HTR-8/SVneo (cell line): ENCODE data around the gene STXBP5.

Experiments used
- DNase-seq: peaks from one replicate; pipeline ENCODE4 v3.0.0; 2011; ENCODE audit warnings: low spot score, mixed read lengths; ENCODE audit not compliant: insufficient read length
- FAIRE-seq: peaks from 2 replicates; lab custom pipeline; 2011; peaks lifted over from hg19 to GRCh38; lab: Jason Lieb, UNC

STXBP5 gene

DNA sequence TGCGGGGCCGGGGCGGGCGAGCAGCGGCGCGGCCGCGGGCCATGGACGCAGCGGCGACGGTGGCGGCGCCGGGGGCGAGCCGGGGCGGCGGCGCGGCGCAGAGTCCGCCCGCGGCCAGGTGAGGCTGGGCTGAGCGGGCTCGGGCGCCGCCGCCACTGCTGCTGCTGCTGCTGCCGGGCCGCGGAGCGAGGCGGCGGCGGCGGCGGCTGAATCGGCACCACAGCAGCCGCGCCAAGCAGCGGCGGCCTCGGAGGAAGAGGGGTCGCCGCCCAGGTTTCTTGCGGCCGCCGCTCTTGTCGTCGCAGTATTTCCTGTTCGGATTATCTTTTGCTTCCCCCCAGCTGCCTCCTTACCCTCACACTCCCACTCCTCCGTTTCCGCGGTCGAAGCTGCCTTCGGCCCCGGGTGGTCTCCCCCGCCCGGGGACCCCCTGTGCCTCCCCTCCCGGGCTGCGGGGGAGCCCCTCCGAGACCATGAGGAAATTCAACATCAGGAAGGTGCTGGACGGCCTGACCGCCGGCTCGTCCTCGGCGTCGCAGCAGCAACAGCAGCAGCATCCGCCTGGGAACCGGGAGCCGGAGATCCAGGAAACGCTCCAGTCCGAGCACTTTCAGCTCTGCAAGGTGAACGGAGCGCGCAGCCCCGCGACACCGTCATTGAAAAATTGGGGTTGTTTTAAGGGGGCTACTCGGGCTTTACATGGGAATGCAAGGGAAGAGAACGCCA lies at the start of gene STXBP5:
Gene STXBP5, plus strand, starts transcription at position 358 of the 726 bp plus-strand sequence. Its CDS starts 116 bp downstream, at position 474.
- FAIRE-seq (no peak), DNase-seq (peak; percentile 10)

DNA sequence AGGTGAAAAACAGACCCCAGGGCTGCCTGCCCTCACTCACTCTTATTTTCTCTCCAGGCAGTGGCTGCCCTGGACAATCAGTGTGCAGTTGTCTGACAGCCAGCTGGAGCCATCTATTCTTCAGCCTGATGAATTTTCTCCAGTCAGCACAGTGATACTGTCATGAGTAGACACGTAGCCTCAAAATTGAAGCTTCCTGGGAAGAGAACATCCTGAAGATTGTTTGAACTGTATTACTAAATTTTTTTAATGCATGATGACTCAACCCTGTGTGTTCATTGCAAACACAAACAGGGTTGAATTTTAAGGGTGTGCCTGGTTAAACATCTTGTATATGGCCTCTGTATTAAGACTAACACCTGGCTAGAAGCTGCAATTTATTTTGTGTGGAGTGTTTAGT lies 49.8 kb upstream of the STXBP5 start:
- DNase-seq, result peak; percentile 12
- FAIRE-seq, result no peak

DNA sequence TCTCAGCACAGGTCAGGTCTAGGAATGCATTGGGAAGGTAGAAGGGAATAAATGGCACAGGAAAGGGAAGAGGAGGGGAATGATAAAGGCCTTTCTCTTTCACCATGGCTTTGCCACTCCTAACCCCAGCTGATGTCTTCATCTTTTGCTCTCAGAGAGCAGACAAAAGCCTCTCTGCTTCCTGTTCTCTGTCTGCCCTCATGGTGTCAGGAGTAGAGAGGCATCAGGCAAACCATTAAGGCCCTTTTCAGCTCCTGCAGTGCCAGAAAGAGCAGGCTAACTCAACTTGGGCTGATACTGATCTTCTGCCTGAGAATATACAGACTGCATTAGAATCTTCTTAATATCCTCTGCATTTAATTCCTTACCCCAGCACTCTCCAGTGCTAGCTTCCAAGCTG lies 48.0 kb upstream of the STXBP5 start:
- no peak for FAIRE-seq
- DNase-seq, result no peak

DNA sequence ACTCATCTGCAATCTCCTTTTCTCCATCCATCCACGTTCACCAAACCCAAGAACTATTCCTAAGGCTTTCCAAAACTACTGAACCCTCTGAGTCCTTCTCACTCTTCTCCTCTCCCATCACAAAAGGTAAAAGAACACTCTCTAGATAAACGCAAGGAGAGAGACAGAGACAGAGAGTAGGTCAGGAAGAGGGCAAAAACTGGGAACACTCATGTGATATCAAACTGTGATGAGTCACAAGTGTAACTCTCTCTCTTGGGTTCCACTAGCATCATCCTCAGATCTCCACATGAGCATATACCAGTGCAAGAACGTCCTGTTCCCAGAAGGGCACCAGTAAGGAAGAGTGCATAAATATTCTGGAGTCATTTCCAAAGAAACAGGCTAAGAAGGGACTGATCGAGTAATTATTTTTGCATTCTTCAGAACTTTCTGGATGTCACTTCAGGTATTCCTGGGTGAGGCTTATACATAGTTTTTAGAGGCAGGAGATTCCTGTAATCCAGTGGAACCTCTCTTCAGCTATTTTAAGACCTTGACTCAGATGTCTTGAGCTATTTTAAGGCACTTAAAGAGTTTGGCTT lies 47.3 kb upstream of the STXBP5 start:
- FAIRE-seq (no peak), DNase-seq (no peak)

DNA sequence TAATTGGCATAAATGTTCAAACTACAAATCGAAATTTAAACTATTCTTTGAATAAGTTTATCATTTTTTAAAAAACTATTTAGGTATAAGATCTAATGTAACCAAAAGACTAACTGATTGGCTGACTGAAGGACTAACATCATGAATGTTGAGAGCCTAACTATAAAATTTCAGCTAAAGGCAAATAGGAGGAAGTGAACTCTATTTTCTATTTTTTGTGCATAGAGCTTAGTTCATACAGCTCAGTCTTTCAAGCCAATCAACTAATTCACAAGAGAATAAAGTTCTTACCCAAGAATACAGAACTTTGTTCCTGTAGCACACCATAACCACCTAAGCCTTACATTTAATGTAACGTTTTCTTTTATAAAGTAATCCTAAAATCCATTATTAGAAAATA lies 46.3 kb upstream of the STXBP5 start:
- FAIRE-seq, result no peak

DNA sequence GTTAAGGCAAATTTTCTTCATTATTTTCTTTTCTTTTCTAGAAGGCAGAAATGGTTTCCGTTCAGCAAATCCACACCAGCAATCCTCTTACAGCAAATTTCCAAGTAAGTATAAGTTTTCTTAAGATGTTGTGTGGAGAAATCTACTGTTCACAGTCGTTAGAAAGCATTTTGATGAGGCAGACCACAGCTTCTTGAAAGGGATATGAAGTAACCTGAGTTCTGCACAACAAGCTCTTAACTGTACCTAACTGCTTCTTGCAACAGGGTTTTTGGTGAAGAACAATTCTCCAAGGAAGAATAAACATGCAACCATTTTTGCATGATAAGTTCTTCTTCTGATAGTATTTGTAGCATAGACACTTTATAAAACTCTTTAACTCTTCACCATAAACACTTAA lies 45.3 kb upstream of the STXBP5 start:
- no peak for DNase-seq
- no peak for FAIRE-seq

More for the DNA sequence above, 46.3 kb upstream of the STXBP5 start:
- DNase-seq, result no peak

DNA sequence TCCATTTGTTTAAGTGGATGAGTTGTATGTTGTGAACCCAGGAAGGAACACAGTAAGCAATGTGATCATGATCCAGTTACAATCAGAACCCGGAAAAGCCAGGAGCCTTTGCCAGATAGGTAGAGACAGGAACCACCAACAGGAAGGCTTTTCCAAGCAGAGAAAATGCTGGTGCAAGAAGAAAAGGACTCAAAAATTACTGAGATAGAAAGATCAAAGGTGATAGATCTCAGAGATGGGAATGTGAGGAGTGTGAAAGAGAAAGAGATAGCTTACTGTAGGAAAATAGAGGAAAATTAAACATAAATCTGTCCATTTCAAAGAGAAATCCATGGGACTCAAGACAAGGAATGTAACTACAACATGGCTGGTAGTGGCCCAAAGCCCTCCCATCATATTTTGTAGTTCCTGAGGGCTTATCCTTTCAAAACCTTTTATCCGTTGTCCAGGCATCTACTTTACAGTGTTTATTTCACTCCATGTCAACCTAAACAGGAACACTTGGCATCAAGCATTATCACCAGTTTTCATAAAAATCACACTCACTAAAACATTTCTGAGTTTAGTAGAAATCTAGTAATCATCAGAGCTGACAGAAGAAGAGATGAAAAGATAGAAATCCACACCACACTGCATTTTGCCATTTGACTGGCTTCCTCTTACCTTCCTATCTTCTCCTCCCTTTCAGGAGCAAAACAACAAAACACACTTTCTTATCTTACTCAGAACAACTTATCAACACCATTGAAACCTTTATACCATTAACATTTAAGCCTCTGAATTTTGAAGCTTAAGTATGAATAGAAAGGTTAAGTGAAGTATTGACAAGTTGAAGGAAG lies 44.5 kb upstream of the STXBP5 start:
- FAIRE-seq (no peak), DNase-seq (no peak)

DNA sequence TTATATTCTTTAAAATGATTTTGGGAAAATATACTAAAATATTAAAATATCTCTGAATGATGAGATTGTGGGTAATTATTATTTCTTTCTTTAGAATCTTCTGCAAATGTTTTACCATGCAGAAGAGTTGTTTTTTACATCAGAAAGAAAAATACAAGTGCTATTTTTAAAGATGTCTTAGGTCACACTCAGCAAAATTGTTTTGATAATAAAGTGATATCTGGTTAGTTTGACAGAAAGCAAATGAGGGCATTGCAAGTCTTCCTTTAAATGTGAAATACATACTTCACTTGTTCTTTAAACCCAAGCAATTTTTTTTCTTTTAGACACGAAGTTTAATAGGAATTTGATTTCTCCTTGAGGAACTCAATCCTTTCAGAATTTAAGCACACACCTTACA lies 43.6 kb upstream of the STXBP5 start:
- no peak for DNase-seq
- FAIRE-seq, result no peak

DNA sequence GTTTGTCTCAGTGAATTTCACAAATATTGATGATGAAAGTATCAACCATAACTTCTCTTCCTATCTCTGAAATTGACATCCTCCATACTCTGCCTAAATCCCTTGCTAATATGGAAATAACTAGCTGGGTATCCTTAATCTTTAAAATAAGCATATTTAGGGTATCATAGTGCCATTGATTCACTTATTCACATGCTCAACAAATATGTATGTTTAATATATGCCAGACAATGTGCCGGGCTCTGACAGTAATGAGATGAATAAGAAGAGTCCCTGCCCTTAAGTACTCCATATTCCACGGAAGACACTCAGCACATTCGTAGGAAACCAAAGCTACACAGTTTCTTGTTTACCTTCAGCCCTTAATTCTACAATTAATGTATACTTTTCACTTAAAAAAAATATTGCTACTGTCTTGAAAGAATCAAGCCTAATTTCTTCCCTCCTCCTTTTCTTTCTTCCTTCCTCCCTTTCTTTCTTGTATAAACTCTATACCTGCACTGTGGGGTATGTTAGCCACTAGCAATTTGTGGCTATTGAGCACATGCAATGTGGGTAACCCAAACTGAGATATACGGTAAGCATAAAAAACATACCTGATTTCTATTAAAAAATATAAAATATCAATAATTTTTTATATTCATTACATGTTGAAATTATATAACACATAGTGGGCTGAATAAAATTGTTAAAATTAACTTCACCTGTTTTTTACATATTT lies 42.8 kb upstream of the STXBP5 start:
- FAIRE-seq, result no peak

DNA sequence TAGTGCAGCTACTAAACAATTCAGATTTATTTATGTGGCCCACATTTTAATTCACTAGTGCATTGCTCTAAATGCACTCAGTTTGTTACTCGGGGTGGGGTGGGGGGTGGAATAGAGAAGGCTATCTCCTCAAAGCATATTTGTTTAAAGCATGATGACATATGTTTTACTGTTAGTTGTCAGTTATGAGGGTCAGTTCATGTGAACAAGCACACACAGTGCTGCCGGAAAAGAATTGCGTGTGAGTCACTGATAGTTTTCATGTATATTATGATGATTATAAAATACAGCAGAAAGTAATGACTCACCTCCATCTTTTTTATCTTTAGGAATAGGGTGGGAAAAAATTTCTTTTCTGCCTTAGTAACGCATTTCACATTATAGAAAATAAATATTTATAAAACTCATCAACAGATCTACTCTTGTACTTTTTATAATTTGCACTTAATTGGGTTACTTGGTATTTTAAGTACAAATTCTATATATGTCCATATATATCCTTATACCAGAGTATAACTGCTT lies 42.2 kb upstream of the STXBP5 start:
- DNase-seq, result peak; percentile 12
- no peak for FAIRE-seq

More for the DNA sequence above, 42.8 kb upstream of the STXBP5 start:
- no peak for DNase-seq

DNA sequence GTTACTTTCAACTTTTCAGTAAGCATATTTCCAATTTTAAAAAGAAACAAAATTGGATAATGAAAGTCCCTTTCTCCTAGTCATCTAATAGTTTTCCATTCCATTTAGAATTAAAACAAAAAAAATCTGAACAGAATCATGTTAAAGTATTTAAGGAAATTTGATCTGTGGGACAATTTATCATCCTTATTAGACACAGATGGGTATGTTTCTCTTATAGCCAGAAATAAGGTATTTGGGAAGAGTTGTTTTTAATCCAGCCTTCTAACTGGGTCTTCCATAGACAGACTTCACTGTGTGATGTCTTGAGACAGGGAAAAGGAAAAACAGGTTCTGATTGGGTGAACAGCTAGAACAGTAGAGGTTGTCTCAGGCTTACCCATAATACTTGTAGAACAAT lies 39.5 kb upstream of the STXBP5 start:
- FAIRE-seq (no peak), DNase-seq (no peak)

DNA sequence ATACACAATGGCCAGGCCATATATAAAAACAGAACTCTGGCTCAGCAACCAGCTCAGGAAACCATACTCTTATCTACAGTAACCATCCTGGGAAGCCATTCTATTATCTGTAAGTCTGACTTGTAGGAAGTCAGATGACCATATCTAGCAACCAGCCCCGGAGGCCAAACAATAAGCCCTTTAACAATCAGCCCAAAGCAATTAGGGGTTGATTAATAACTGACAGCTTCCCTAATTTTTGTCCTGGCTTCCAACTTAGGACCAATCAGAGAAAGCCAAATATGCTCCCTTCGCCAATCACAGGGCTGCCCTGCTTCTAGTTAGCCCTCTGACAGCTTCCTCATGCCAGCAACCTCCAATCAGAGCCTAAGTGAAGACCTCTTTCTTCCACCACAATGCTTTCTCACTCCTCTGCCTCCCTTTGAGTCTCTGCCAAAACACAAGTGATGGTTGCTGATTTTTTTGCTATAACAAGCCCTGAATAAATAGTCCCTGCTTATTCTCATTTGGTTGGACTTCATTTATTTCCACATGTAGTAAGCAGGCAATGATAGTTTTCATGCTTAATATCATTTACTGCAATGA lies 37.8 kb upstream of the STXBP5 start:
- FAIRE-seq, result no peak
- no peak for DNase-seq

DNA sequence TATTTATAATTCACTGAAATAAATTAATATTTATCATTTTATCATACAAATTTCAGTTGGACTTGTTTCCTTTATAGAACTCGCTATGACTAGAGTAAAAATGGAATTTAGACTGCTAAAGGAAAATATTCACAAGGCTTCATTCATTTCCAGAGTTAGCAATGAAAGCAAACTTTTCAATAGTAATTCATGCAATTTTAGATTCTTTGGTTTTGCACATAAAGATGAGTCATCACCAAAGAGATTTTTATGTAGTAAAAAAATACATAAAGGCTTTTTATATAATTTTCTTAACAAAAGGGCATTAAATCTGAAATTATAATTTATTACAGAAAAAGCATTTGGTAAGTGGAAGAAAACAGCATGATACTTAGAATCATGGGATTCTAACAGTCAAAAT lies 37.2 kb upstream of the STXBP5 start:
- FAIRE-seq, result no peak
- DNase-seq, result no peak

DNA sequence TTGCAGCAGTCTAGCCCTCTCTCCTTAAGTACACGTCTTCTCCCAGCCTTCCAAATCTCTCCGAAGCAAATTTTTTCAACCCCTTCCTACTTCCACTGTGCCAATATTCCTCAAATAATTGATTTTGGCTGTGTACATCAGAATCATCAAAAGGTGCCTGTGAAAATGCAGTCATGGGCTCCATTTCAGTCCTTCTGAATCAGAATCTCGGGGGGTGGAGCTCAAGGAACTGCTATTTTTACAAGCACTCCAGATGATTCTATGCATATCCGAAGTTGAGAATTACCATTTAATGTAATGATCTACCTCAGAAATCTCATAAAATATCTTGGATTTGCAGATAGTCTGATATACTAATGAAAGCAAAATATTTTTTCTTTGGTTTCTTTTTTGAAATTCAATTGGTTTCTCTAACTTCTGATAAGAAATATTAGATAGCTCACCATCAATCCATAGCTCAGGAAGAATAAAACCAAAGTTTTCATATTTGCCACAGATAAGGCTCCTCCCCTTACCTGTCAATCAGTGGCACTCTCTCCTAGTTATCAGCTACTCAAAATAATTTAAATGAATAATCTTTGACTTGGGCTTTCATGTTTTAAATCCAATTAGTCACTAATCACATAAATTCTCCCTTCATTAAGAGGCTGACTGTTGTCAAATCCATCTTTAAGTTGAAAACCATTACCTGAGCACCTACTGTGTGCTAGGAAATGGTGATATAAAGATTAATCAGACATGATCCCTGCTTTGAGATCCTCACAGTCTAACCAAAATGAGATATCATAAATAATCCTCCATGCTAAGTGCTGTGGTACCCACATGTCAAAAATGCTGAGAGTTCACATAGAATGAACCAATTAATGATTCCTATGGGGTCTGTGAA lies 36.4 kb upstream of the STXBP5 start:
- no peak for FAIRE-seq
- no peak for DNase-seq

DNA sequence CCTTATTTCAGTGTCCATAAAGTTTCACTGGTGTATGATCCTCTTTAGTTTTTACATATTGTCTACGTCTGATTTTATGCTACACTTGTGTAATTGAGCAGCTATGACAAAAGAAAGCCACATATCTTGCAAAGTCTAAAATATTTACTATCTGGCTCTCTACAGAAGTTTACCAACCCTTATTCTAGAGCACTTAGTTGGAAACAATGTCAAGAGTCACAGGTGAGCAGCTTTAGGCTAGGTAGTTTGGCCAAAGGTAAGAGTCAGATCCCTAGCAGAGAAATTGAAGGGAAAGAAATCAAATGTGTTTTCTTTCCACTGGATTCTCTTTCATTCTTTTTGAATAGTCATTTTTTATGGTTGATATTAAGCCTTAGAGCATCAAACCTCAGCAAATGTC lies 34.7 kb upstream of the STXBP5 start:
- no peak for FAIRE-seq

DNA sequence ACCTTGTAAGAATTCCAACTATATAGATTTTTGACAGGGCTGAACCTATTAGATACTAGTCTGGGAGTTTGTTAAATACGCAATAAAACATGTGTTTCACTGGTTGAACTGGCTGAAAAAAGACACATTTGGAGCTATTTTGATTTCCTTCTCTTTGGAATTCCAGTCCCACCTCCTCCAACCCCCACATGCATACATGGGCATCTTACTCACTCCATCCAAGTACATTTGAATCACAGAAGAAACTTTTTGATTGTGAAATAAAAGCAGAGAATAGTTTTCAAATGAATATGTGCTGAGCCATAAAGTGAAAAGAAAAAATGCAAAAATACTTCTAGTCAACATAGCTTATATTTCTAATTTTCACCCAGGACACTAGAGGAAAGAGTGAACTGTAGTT lies 33.9 kb upstream of the STXBP5 start:
- DNase-seq (peak; percentile 29), FAIRE-seq (no peak)

More for the DNA sequence above, 34.7 kb upstream of the STXBP5 start:
- no peak for DNase-seq

DNA sequence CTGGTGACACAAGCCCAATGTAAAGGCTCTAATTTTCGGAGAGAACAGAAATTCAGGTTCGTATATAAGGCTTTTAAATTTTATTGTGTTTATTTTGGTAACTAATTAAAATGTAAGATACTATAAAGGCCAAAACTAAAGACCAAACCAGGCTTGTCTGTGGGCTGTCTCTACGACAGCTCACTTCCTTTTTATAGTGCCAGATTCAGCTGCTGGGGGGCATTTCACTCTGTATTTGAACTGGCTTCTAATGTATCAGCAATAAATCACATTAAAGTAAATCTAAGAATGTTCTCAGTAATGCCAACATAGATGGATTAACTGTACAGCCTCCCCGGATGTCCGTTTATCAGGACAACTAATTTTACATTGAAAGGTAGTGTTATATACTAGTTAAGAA lies 31.1 kb upstream of the STXBP5 start:
- FAIRE-seq (no peak), DNase-seq (no peak)

DNA sequence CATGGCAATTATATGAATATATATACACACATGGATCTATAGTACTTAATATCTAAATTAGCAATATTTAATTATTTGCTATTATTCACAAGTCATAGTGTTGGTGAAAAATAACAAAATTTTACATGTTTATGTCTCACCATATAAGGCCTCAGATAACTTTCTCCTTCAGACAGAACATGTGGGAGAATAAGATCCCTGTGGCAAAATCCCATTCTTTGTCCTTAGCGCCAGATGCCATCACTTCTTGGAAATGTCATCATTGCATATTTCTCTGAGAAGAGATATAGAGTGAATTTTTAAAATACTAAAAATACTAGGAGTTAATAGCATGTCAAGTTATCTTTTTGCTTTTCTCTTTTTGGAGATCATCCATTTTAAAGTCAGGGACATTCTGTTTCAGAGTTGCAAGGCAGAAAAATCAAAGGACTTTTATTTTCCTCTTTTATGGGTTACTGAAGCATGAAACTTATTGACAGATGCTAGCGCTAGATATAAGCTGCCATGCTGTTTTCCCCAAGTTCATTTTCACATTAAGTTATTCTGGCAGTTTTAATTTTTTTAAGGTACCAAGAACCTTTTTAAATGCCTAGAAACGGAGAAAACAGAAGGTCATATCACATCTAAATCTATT lies 30.4 kb upstream of the STXBP5 start:
- DNase-seq, result no peak
- FAIRE-seq, result no peak
